ENCODE results near the gene DNAH10. TPM values are rescaled to one million over a fixed set of nuclear protein-coding genes. Genes with fewer than 3 reads are reported as not detected.

Gene DNAH10
- total and polyA plus RNA-seq, 2 of the 13 experiments (the other 11 are each of a cell fraction or from before 2014, with no cell fraction given), result 0.01 to 0.02 TPM

DNA sequence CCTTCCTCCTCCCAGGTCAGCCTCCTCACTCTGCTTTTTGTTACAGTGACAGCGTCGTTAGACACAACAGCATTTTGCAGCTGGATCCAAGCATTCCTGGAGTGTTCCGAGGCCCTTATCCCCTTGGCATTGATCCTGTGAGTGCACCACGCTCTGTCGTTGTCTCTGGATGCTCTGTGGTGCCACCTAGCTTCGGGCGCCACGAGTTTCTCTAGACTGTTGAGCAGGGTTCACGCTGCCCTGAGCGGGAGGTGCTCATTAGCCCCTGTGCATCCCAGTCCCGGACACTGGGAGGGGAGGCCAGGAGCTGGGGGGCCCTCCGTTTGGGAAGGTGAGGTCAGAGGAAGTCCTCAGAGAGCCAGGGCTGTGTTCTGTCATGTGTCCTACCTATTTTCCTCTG is 17.3 kb upstream of the DNAH10 start:
- ChIA-PET CTCF (ENCODE audit: low intra/inter-chr PET ratio, low total read pairs) (no interaction called here), POLR2A (no interaction called here)
- ATAC-seq (peak; percentile 81), DNase-seq (ENCODE audit: low spot score) (no peak), FAIRE-seq (no peak)
- 81% methylated on average over 12 of the region's 12 CpGs for WGBS (ENCODE audit: low lambda C conversion rate)
- intact Hi-C loops (cut with micrococcal nuclease; ENCODE audit: unreplicated experiment), result no loop called here
- H3K4me1 ChIP-seq (ENCODE audit: insufficient read depth, low read length), result no peaks in the 10 kb centered on the region
- H3K4me3 ChIP-seq (replicated peaks in 1 of 3; ENCODE audit: insufficient read depth in 1 of 3, low read depth in 2 of 3, low read length in 3 of 3), result no peak overlapping the region
- no peaks in the 10 kb centered on the region for H3K79me2 ChIP-seq (ENCODE audit: insufficient read depth, low read length)
- no peak overlapping the region for H3K9ac ChIP-seq (ENCODE audit: insufficient read depth, low read depth, low read length)
- H3K9me3 ChIP-seq (ENCODE audit: low read length), result no peaks in the 10 kb centered on the region
- H2AFZ ChIP-seq (ENCODE audit: low read length), result no peak overlapping the region
- no peak overlapping the region for H3K27ac ChIP-seq (ENCODE audit: extremely low read length, insufficient read depth, low read length)
- H4K20me1 ChIP-seq (ENCODE audit: insufficient read depth, low read length), result no peaks in the 10 kb centered on the region
- no peaks in the 10 kb centered on the region for H3K27me3 ChIP-seq (ENCODE audit: control insufficient read depth in 1 of 2, insufficient read depth in 2 of 2, low read length in 2 of 2)
- in situ Hi-C loops (cut with HindIII; ENCODE audit: extremely low pct_ligation_motif_present, low pct_unique_long_range_greater_than_20kb), result no loop called here
- H3K36me3 ChIP-seq (replicated peaks in 1 of 2; ENCODE audit: control insufficient read depth in 1 of 2, insufficient read depth in 2 of 2, low read length in 2 of 2), result peaks cover 10 to 48% of the 10 kb centered on the region in 2 experiments
- H3K4me2 ChIP-seq (ENCODE audit: low read depth, low read length), result no peak overlapping the region
- no TSS peak for BruUV-seq (replicated peaks)
- TF ChIP-seq ZNF468 (CRISPR knock-in tag; IDR thresholded peaks at IDR 0.05) (no peak), ZBTB33 (CRISPR knock-in tag; IDR thresholded peaks at IDR 0.05) (peak; percentile 89), HNRNPLL (IDR thresholded peaks at IDR 0.05; ENCODE audit: low read depth, low read length, poor library complexity, severe bottlenecking) (no peak), ERF (CRISPR knock-in tag; IDR thresholded peaks at IDR 0.05) (no peak), RARA (CRISPR knock-in tag; IDR thresholded peaks at IDR 0.05) (no peak), ZSCAN30 (CRISPR knock-in tag; IDR thresholded peaks at IDR 0.05) (no peak), FUBP1 (CRISPR knock-in tag; IDR thresholded peaks at IDR 0.05; ENCODE audit: borderline replicate concordance) (no peak), CERS6 (CRISPR knock-in tag; IDR thresholded peaks at IDR 0.05) (no peak), RFXAP (CRISPR knock-in tag; IDR thresholded peaks at IDR 0.05; ENCODE audit: borderline replicate concordance) (no peak), ZNF777 (CRISPR knock-in tag; IDR thresholded peaks at IDR 0.05) (no peak), PATZ1 (CRISPR knock-in tag; IDR thresholded peaks at IDR 0.05) (no peak), ZMYM2 (CRISPR knock-in tag; IDR thresholded peaks at IDR 0.05) (no peak)
- TF ChIP-seq, protein P1, sequence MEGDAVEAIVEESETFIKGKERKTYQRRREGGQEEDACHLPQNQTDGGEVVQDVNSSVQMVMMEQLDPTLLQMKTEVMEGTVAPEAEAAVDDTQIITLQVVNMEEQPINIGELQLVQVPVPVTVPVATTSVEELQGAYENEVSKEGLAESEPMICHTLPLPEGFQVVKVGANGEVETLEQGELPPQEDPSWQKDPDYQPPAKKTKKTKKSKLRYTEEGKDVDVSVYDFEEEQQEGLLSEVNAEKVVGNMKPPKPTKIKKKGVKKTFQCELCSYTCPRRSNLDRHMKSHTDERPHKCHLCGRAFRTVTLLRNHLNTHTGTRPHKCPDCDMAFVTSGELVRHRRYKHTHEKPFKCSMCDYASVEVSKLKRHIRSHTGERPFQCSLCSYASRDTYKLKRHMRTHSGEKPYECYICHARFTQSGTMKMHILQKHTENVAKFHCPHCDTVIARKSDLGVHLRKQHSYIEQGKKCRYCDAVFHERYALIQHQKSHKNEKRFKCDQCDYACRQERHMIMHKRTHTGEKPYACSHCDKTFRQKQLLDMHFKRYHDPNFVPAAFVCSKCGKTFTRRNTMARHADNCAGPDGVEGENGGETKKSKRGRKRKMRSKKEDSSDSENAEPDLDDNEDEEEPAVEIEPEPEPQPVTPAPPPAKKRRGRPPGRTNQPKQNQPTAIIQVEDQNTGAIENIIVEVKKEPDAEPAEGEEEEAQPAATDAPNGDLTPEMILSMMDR (CRISPR knock-in tag; IDR thresholded peaks at IDR 0.05), result peak; percentile 37; the same call in 1 of the 2 replicates
- TF ChIP-seq, protein P2, sequence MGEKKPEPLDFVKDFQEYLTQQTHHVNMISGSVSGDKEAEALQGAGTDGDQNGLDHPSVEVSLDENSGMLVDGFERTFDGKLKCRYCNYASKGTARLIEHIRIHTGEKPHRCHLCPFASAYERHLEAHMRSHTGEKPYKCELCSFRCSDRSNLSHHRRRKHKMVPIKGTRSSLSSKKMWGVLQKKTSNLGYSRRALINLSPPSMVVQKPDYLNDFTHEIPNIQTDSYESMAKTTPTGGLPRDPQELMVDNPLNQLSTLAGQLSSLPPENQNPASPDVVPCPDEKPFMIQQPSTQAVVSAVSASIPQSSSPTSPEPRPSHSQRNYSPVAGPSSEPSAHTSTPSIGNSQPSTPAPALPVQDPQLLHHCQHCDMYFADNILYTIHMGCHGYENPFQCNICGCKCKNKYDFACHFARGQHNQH (CRISPR knock-in tag; IDR thresholded peaks at IDR 0.05), result no peak
